ENCODE data around the gene CAPZB.

DNA sequence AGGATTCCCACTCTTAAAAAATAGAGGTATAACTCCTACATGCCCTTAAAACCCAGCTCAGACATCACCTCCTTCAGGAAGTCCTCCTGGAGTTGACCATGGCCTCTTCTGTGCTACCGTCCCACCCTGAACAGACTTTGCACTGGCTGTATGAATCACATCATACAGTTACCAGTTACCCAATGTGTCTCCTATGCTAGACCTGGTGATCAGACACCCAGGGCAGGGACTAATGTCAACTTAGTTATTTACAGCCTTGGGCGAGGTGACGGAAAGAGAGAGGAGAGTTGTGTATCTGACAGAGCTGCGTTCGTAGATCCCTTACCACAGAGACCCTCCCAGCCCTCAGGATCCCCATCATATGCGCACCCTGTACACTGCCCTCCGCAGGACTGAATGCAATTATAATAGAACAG is 100.6 kb downstream of the CAPZB start:
- TF ChIP-seq, protein P1, sequence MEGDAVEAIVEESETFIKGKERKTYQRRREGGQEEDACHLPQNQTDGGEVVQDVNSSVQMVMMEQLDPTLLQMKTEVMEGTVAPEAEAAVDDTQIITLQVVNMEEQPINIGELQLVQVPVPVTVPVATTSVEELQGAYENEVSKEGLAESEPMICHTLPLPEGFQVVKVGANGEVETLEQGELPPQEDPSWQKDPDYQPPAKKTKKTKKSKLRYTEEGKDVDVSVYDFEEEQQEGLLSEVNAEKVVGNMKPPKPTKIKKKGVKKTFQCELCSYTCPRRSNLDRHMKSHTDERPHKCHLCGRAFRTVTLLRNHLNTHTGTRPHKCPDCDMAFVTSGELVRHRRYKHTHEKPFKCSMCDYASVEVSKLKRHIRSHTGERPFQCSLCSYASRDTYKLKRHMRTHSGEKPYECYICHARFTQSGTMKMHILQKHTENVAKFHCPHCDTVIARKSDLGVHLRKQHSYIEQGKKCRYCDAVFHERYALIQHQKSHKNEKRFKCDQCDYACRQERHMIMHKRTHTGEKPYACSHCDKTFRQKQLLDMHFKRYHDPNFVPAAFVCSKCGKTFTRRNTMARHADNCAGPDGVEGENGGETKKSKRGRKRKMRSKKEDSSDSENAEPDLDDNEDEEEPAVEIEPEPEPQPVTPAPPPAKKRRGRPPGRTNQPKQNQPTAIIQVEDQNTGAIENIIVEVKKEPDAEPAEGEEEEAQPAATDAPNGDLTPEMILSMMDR (IDR thresholded peaks at IDR 0.05) = no peak
- no peak for TF ChIP-seq EP300 (IDR thresholded peaks at IDR 0.05)
- no peak for TF ChIP-seq POLR2A (IDR thresholded peaks at IDR 0.05)

All from sigmoid colon (tissue), 4 donors.